HEK293 (cell line): ENCODE data around the gene DNAJC3.
"Not testable (repeated sequence)": the region's sequence is repeated elsewhere in the genome, so short reads cannot be mapped to it uniquely, and the experiment has no call there.

Experiments used
- CTCF ChIA-PET: fragments of 350-600 bp; formaldehyde crosslinking; extraction: SDS; loops from one replicate; lab custom pipeline; 2021; ENCODE audit warnings: antibody characterized with exemption; lab: Yijun Ruan, JAX
- POLR2A ChIA-PET: fragments of 300-600 bp; formaldehyde crosslinking; extraction: SDS; loops from one replicate; lab custom pipeline; 2020; ENCODE audit warnings: antibody characterized with exemption, inconsistent platforms; lab: Yijun Ruan, JAX
- H3K27ac ChIP-seq: fragments of 200-500 bp; sonication (Bioruptor generic); 2 replicates; pipeline ENCODE4 v1.5.1; 2014; ENCODE audit warnings: low read depth, low read length, control low read depth, inconsistent platforms; ENCODE audit errors: extremely low read depth
- H3K36me3 ChIP-seq, 2 experiments: fragments of 200-500 bp in 1 of 2; sonication (Bioruptor generic) in 1 of 2; 1 replicate in 1 of 2; 2 replicates in 1 of 2; pipeline ENCODE4 v1.5.1; 2014 to 2017; ENCODE audit warnings: inconsistent platforms in 2 of 2, low read length in 2 of 2; ENCODE audit not compliant: control insufficient read depth in 2 of 2, insufficient read depth in 1 of 2
- H3K4me1 ChIP-seq: fragments of 200-500 bp; sonication (Bioruptor generic); 2 replicates; pipeline ENCODE4 v1.5.1; 2014; ENCODE audit warnings: mild to moderate bottlenecking, low read length, inconsistent platforms; ENCODE audit not compliant: control insufficient read depth, insufficient read depth
- H3K4me3 ChIP-seq: 2 replicates; pipeline ENCODE4 v1.5.1; 2011; ENCODE audit warnings: low read depth, mild to moderate bottlenecking, control low read depth, low read length, moderate library complexity
- H3K9me3 ChIP-seq: fragments of 200-500 bp; sonication (Bioruptor generic); 2 replicates; pipeline ENCODE4 v1.5.1; 2014; ENCODE audit warnings: low read depth, low read length, inconsistent platforms; ENCODE audit not compliant: control insufficient read depth, insufficient read depth
- PRDM10 ChIP-seq: fragments of 450-650 bp; formaldehyde crosslinking; IDR thresholded peaks from 2 replicates; pipeline ENCODE4 v1.5.1; 2016; ENCODE audit warnings: missing biosample characterization, missing genetic modification characterization
- WT1 ChIP-seq: fragments of 450-650 bp; formaldehyde crosslinking; IDR thresholded peaks from 2 replicates; pipeline ENCODE4 v1.5.1; 2016; ENCODE audit warnings: missing biosample characterization, missing genetic modification characterization
- ZBTB17 ChIP-seq: fragments of 450-650 bp; formaldehyde crosslinking; IDR thresholded peaks from 2 replicates; pipeline ENCODE4 v1.5.1; 2016; ENCODE audit warnings: missing biosample characterization, missing genetic modification characterization
- ZBTB7A ChIP-seq: fragments of 450-650 bp; formaldehyde crosslinking; IDR thresholded peaks from 2 replicates; pipeline ENCODE4 v1.5.1; 2016; ENCODE audit warnings: low read depth, missing biosample characterization, missing genetic modification characterization
- ZNF16 ChIP-seq: fragments of 450-650 bp; formaldehyde crosslinking; IDR thresholded peaks from 2 replicates; pipeline ENCODE4 v1.5.1; 2016; ENCODE audit warnings: low read depth, missing biosample characterization, missing genetic modification characterization
- ZNF184 ChIP-seq: fragments of 450-650 bp; IDR thresholded peaks from 2 replicates; pipeline ENCODE4 v1.5.1; 2018; ENCODE audit warnings: missing biosample characterization, mild to moderate bottlenecking, missing genetic modification characterization
- ZNF202 ChIP-seq: fragments of 450-650 bp; formaldehyde crosslinking; IDR thresholded peaks from 2 replicates; pipeline ENCODE4 v1.5.1; 2016; ENCODE audit warnings: missing biosample characterization, missing genetic modification characterization, borderline replicate concordance
- ZNF221 ChIP-seq: fragments of 450-650 bp; formaldehyde crosslinking; IDR thresholded peaks from 2 replicates; pipeline ENCODE4 v1.5.1; 2017; ENCODE audit warnings: missing biosample characterization, missing genetic modification characterization, borderline replicate concordance
- ZNF223 ChIP-seq: fragments of 450-650 bp; formaldehyde crosslinking; IDR thresholded peaks from 2 replicates; pipeline ENCODE4 v1.5.1; 2016; ENCODE audit warnings: missing biosample characterization, missing genetic modification characterization
- ZNF23 ChIP-seq: fragments of 450-650 bp; formaldehyde crosslinking; IDR thresholded peaks from 2 replicates; pipeline ENCODE4 v1.5.1; 2016; ENCODE audit warnings: missing biosample characterization, missing genetic modification characterization, borderline replicate concordance
- ZNF24 ChIP-seq: fragments of 450-650 bp; formaldehyde crosslinking; IDR thresholded peaks from 2 replicates; pipeline ENCODE4 v1.5.1; 2016; ENCODE audit warnings: missing biosample characterization, missing genetic modification characterization
- ZNF274 ChIP-seq, 2 experiments: fragments of 200-500 bp in 1 of 2; fragments of 450-650 bp in 1 of 2; sonication (Bioruptor generic) in 1 of 2; formaldehyde crosslinking in 1 of 2; IDR thresholded peaks; 2 replicates each; pipeline versions ENCODE4 v1.5.1 to v1.6.1; 2014 to 2016; ENCODE audit warnings: borderline replicate concordance in 1 of 2, inconsistent platforms in 1 of 2, low read length in 1 of 2, missing biosample characterization in 1 of 2, missing genetic modification characterization in 1 of 2
- ZNF311 ChIP-seq: fragments of 450-650 bp; formaldehyde crosslinking; IDR thresholded peaks from 2 replicates; pipeline ENCODE4 v1.5.1; 2017; ENCODE audit warnings: missing biosample characterization, missing genetic modification characterization, borderline replicate concordance
- ZNF426 ChIP-seq: fragments of 450-650 bp; formaldehyde crosslinking; IDR thresholded peaks from 2 replicates; pipeline ENCODE4 v1.5.1; 2017; ENCODE audit warnings: missing biosample characterization, missing genetic modification characterization, mild to moderate bottlenecking, inconsistent platforms, moderate library complexity
- ZNF558 ChIP-seq: fragments of 450-650 bp; formaldehyde crosslinking; IDR thresholded peaks from 2 replicates; pipeline ENCODE4 v1.5.1; 2016; ENCODE audit warnings: missing biosample characterization, missing genetic modification characterization
- ZNF560 ChIP-seq: fragments of 450-650 bp; formaldehyde crosslinking; IDR thresholded peaks from 2 replicates; pipeline ENCODE4 v1.5.1; 2017; ENCODE audit warnings: missing biosample characterization, missing genetic modification characterization, borderline replicate concordance
- ZNF76 ChIP-seq: fragments of 450-650 bp; formaldehyde crosslinking; IDR thresholded peaks from 2 replicates; pipeline ENCODE4; 2016; ENCODE audit warnings: low read depth, missing biosample characterization, missing genetic modification characterization, borderline replicate concordance
- TF ChIP-seq, protein P1 (sequence below): fragments of 450-650 bp; formaldehyde crosslinking; IDR thresholded peaks from 2 replicates; pipeline ENCODE4 v1.5.1; 2016; ENCODE audit warnings: missing biosample characterization, missing genetic modification characterization
- TF ChIP-seq, protein P2 (sequence below): fragments of 450-650 bp; formaldehyde crosslinking; IDR thresholded peaks from 2 replicates; pipeline ENCODE4 v1.5.1; 2016; ENCODE audit warnings: missing biosample characterization, missing genetic modification characterization

DNAJC3 gene

GRCh38 chr13:95754069-95754468, 77.1 kb downstream of the DNAJC3 start:
- TF ChIP-seq ZNF24 (tag by site-specific recombination) = no peak
- TF ChIP-seq ZBTB17 (tag by site-specific recombination) = no peak
- TF ChIP-seq, protein P1, sequence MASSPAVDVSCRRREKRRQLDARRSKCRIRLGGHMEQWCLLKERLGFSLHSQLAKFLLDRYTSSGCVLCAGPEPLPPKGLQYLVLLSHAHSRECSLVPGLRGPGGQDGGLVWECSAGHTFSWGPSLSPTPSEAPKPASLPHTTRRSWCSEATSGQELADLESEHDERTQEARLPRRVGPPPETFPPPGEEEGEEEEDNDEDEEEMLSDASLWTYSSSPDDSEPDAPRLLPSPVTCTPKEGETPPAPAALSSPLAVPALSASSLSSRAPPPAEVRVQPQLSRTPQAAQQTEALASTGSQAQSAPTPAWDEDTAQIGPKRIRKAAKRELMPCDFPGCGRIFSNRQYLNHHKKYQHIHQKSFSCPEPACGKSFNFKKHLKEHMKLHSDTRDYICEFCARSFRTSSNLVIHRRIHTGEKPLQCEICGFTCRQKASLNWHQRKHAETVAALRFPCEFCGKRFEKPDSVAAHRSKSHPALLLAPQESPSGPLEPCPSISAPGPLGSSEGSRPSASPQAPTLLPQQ (tag by site-specific recombination) = no peak
- no peak for TF ChIP-seq ZNF426
- no peak for TF ChIP-seq ZNF223 (tag by site-specific recombination)
- no peak for TF ChIP-seq ZNF184 (tag by site-specific recombination)
- TF ChIP-seq, protein P2, sequence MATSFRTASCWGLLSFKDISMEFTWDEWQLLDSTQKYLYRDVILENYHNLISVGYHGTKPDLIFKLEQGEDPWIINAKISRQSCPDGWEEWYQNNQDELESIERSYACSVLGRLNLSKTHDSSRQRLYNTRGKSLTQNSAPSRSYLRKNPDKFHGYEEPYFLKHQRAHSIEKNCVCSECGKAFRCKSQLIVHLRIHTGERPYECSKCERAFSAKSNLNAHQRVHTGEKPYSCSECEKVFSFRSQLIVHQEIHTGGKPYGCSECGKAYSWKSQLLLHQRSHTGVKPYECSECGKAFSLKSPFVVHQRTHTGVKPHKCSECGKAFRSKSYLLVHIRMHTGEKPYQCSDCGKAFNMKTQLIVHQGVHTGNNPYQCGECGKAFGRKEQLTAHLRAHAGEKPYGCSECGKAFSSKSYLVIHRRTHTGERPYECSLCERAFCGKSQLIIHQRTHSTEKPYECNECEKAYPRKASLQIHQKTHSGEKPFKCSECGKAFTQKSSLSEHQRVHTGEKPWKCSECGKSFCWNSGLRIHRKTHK (tag by site-specific recombination) = no peak
- no peak for TF ChIP-seq ZNF202 (tag by site-specific recombination)
- no peak for TF ChIP-seq ZNF23 (tag by site-specific recombination)
- no peak for TF ChIP-seq ZNF76
- TF ChIP-seq ZNF221 (tag by site-specific recombination) = no peak
- TF ChIP-seq ZNF16 = no peak
- TF ChIP-seq ZNF558 (tag by site-specific recombination) = no peak
- no peak for TF ChIP-seq ZNF274 (IDR thresholded peaks at IDR 0.05; ENCODE audit: low read length)
- no peak for TF ChIP-seq ZNF274 (tag by site-specific recombination; IDR thresholded peaks at IDR 0.05; ENCODE audit: borderline replicate concordance)
- no peak for TF ChIP-seq WT1 (tag by site-specific recombination)
- no peak for TF ChIP-seq ZBTB7A (tag by site-specific recombination)

DNA sequence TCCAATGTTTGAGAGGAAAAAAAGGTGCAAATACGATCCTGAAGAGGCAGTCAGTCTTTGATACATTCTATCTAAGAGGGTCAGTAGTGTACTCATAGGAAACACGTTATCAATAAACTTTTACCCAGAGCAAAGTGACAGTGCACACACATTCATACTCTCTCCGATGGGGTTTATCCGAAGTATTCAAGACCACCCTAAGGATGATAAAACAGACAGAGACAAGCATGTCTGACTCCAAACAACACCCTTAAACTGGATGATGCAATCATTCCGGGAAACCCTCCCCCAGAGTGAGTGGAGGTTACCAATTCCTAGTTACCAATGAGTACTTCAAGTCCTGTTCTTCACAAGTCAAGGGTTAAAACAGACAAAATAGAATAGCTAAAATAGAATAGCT, 79.1 kb downstream of the DNAJC3 start:
- TF ChIP-seq ZNF202 (tag by site-specific recombination) = no peak
- TF ChIP-seq ZNF560 (tag by site-specific recombination) = no peak
- peak; percentile 21; the same call in 1 of the 2 replicates for TF ChIP-seq PRDM10 (tag by site-specific recombination)
- TF ChIP-seq ZNF311 (tag by site-specific recombination) = no peak
- H3K9me3 ChIP-seq = no peaks in the 10 kb centered on the region
- no peaks in the 10 kb centered on the region for H3K4me1 ChIP-seq
- ChIA-PET POLR2A (no interaction called here), CTCF (interaction anchor here (1.4 kb wide), 1 partner anchor 58 kb away, joined by 7 read pairs; no protein-coding TSS in a partner anchor)
- H3K4me3 ChIP-seq = no peak overlapping the region
- H3K36me3 ChIP-seq = no peaks in the 10 kb centered on the region
- H3K27ac ChIP-seq = no peak overlapping the region

More at GRCh38 chr13:95754069-95754468, 77.1 kb downstream of the DNAJC3 start:
- no peaks in the 10 kb centered on the region for H3K36me3 ChIP-seq
- no peaks in the 10 kb centered on the region for H3K4me1 ChIP-seq
- POLR2A ChIA-PET = no interaction called here
- CTCF ChIA-PET = no interaction called here
- no peak overlapping the region for H3K4me3 ChIP-seq
- no peaks in the 10 kb centered on the region for H3K9me3 ChIP-seq
- H3K27ac ChIP-seq = no peak overlapping the region

DNA sequence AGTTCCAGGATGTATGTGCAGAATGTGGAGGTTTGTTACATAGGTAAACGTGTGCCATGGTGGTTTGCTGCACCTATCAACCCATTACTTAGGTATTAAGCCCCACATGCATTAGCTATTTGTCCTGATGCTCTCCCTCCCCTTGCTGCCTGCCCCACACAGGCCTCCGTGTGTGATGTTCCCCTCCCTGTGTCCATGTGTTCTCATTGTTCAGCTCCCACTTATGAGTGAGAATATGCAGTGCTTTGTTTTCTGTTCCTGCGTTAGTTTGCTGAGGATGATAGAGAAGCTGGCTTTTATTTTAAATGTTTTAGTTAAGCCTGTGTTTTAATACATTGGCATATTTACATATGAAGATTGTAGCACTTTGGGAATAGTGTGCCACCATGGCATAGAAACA, 85.7 kb downstream of the DNAJC3 start:
- POLR2A ChIA-PET, H3K4me3 ChIP-seq: not testable (repeated sequence)
- CTCF ChIA-PET = interaction anchor here (0.7 kb wide), 1 partner anchor 78 kb away, joined by 3 read pairs; no protein-coding TSS in a partner anchor

More for the DNA sequence above, 85.7 kb downstream of the DNAJC3 start:
- H3K27ac ChIP-seq, H3K9me3 ChIP-seq, H3K4me1 ChIP-seq: not testable (repeated sequence)
- H3K36me3 ChIP-seq = peaks cover 0 to 10% of the 10 kb centered on the region in 2 experiments; a peak in 2 of 3 replicates
